Right forelimb (tissue), 1 donor: ENCODE measurements around the gene PCDHA9.

Experiments used
- DNase-seq: peaks from one replicate; pipeline ENCODE4 v3.0.0-alpha.2; 2018

PCDHA9 gene

DNA sequence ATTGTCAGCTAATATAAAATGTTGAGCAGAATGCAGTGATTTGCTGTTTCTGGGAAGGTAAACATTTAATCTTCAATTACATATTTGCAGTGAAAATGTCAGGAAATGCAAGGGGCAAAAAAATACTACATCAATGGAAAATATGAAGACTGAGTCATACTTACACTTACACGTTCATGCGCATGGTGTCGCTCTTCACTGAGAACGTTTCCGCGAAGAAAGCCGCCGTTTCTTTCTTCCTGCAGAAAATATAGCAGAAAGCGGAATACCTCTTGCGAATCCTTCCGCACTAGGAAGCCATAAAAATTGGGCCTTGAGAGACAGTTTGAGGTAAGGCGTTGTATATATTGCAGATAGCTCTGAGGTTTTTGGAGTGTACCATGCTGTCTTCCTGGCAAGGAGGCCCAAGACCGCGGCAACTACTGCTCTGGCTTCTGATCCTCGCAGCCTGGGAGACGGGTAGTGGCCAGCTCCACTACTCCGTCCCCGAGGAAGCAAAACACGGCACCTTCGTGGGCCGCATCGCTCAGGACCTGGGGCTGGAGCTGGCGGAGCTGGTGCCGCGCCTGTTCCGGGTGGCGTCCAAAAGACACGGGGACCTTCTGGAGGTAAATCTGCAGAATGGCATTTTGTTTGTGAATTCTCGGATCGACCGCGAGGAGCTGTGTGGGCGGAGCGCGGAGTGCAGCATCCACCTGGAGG lies 33.9 kb downstream of the PCDHA9 start, which contains the start of gene PCDHA13:
PCDHA13 (plus strand) TSS at position 236 of the 702 bp plus-strand sequence; CDS start at position 381, 145 bp downstream.
- no peak for DNase-seq

DNA sequence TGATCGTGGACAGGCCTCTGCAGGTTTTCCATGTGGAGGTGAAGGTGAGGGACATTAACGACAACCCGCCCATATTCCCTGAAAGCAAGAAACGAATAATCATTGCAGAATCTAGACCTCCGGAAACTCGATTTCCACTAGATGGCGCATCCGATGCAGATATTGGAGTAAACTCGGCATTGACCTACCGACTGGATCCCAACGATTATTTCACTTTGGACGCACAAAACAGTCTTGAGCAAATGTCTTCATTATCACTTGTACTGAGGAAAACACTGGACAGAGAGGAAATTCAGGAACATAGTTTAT lies 34.4 kb downstream of the PCDHA9 start:
- DNase-seq: no peak

GRCh38 chr5:140883373-140883772 lies 35.2 kb downstream of the PCDHA9 start:
- no peak for DNase-seq

DNA sequence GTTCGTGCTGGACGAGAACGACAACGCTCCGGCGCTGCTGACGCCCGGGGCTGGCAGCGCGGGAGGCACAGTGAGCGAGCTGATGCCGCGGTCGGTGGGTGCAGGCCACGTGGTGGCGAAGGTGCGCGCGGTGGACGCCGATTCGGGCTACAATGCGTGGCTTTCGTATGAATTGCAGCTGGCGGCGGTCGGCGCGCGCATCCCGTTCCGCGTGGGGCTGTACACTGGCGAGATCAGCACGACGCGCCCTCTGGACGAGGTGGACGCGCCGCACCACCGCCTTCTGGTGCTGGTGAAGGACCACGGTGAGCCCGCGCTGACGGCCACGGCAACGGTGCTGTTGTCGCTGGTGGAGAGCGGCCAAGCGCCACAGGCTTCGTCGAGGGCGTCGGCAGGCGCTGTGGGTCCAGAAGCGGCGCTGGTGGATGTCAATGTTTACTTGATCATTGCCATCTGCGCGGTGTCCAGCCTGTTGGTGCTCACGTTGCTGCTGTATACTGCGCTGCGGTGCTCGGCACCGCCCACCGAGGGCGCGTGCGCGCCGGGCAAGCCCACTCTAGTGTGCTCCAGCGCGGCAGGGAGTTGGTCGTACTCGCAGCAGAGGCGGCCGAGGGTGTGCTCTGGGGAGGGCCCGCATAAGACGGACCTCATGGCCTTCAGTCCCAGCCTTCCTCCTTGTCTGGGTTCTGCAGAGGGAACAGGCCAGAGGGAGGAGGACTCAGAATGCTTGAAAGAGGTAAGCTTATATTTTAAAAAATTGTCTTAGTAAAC lies 35.9 kb downstream of the PCDHA9 start:
- no peak for DNase-seq
